ENCODE data around the gene TBC1D24.

The TBC1D24 gene

GRCh38 chr16:2483939-2484897, 9.3 kb downstream of the TBC1D24 start:
- DNase-seq (ENCODE audit: low read depth): no peak

- no peak for DNase-seq (ENCODE audit: low read depth)
Measured at GRCh38 chr16:2484898-2485508, 10.1 kb downstream of the TBC1D24 start.

GRCh38 chr16:2485811-2486507, 11.0 kb downstream of the TBC1D24 start:
- no peak for DNase-seq (ENCODE audit: low read depth)

- DNase-seq (ENCODE audit: low read depth): peak; percentile 56
Measured at GRCh38 chr16:2486645-2487516, 12.0 kb downstream of the TBC1D24 start.

GRCh38 chr16:2487517-2487842, 12.6 kb downstream of the TBC1D24 start:
- DNase-seq (ENCODE audit: low read depth): no peak

- no peak for DNase-seq (ENCODE audit: low read depth)
Measured at GRCh38 chr16:2487903-2488531, 13.1 kb downstream of the TBC1D24 start.

GRCh38 chr16:2489581-2489980, 14.7 kb downstream of the TBC1D24 start:
- DNase-seq (ENCODE audit: low read depth): no peak

- no peak for DNase-seq (ENCODE audit: low read depth)
Measured at GRCh38 chr16:2490190-2491105, 15.5 kb downstream of the TBC1D24 start.

- DNase-seq (ENCODE audit: low read depth): no peak
Measured at GRCh38 chr16:2492292-2492691, 17.4 kb downstream of the TBC1D24 start.

- no peak for DNase-seq (ENCODE audit: low read depth)
Measured at GRCh38 chr16:2493605-2494004, 18.7 kb downstream of the TBC1D24 start.

- no peak for DNase-seq (ENCODE audit: low read depth)
Measured at GRCh38 chr16:2494616-2495015, 19.7 kb downstream of the TBC1D24 start.

- DNase-seq (ENCODE audit: low read depth): no peak
Measured at GRCh38 chr16:2495041-2495440, 20.1 kb downstream of the TBC1D24 start.

GRCh38 chr16:2496223-2497115, 21.5 kb downstream of the TBC1D24 start:
- no peak for DNase-seq (ENCODE audit: low read depth)

- DNase-seq (ENCODE audit: low read depth): no peak
Measured at GRCh38 chr16:2497116-2497630, 22.2 kb downstream of the TBC1D24 start.

- no peak for DNase-seq (ENCODE audit: low read depth)
Measured at GRCh38 chr16:2497695-2498484, 23.0 kb downstream of the TBC1D24 start.

GRCh38 chr16:2498531-2499253, 23.8 kb downstream of the TBC1D24 start:
- DNase-seq (ENCODE audit: low read depth): no peak

GRCh38 chr16:2499454-2499853, 24.5 kb downstream of the TBC1D24 start:
- no peak for DNase-seq (ENCODE audit: low read depth)

All from stimulated activated CD8-positive, alpha-beta memory T cell treated with anti-CD3 and anti-CD28 coated beads, Interleukin-15, amount 100 ng/mL, for 1 hour (primary cell).